ENCODE data around the gene HSF2. TPM values are rescaled to one million over a fixed set of nuclear protein-coding genes. Genes with fewer than 3 reads are reported as not detected.

HSF2 gene
- total RNA-seq, 1 donor from 2014 or later, result 27.8 TPM

- Mint-ChIP-seq H3K9me3 (no peaks in the 10 kb centered on the region), H3K27ac (no peak overlapping the region), H3K27me3 (ENCODE audit: low read depth) (peaks cover 27% of the 10 kb centered on the region), H3K36me3 (no peaks in the 10 kb centered on the region), H3K4me1 (no peaks in the 10 kb centered on the region), H3K4me3 (no peak overlapping the region)
- DNase-seq (ENCODE audit: low spot score in 2 of 2, unreplicated experiment in 2 of 2), result no peak
- no peak for TF ChIP-seq CTCF (IDR thresholded peaks at IDR 0.05; ENCODE audit: unreplicated experiment)
Observed at GRCh38 chr6:122374307-122374706, 25.1 kb upstream of the HSF2 start.

GRCh38 chr6:122376246-122376645 is 23.2 kb upstream of the HSF2 start:
- no peak for TF ChIP-seq CTCF (IDR thresholded peaks at IDR 0.05; ENCODE audit: unreplicated experiment)
- no peaks in the 10 kb centered on the region for H3K36me3 Mint-ChIP-seq
- H3K4me1 Mint-ChIP-seq, result no peaks in the 10 kb centered on the region
- H3K27ac Mint-ChIP-seq, result no peak overlapping the region
- no peaks in the 10 kb centered on the region for H3K9me3 Mint-ChIP-seq
- no peak for DNase-seq (ENCODE audit: low spot score in 2 of 2, unreplicated experiment in 2 of 2)
- no peak overlapping the region for H3K4me3 Mint-ChIP-seq
- peaks cover 39% of the 10 kb centered on the region for H3K27me3 Mint-ChIP-seq (ENCODE audit: low read depth)

- Mint-ChIP-seq H3K4me3 (no peak overlapping the region), H3K27me3 (ENCODE audit: low read depth) (peaks cover 50% of the 10 kb centered on the region), H3K4me1 (no peaks in the 10 kb centered on the region), H3K27ac (no peak overlapping the region), H3K9me3 (no peaks in the 10 kb centered on the region), H3K36me3 (no peaks in the 10 kb centered on the region)
- DNase-seq (ENCODE audit: low spot score in 2 of 2, unreplicated experiment in 2 of 2), result peak in 1 of 2 experiments; percentile 45
- TF ChIP-seq CTCF (IDR thresholded peaks at IDR 0.05; ENCODE audit: unreplicated experiment), result peak; percentile 45
Observed at GRCh38 chr6:122381494-122382265, 17.8 kb upstream of the HSF2 start.

GRCh38 chr6:122385857-122386612 is 13.4 kb upstream of the HSF2 start:
- Mint-ChIP-seq H3K4me3 (no peak overlapping the region), H3K27ac (no peak overlapping the region), H3K36me3 (no peaks in the 10 kb centered on the region), H3K27me3 (ENCODE audit: low read depth) (peaks cover 44% of the 10 kb centered on the region), H3K9me3 (no peaks in the 10 kb centered on the region), H3K4me1 (no peaks in the 10 kb centered on the region)
- DNase-seq (ENCODE audit: low spot score in 2 of 2, unreplicated experiment in 2 of 2), result no peak
- no peak for TF ChIP-seq CTCF (IDR thresholded peaks at IDR 0.05; ENCODE audit: unreplicated experiment)

- no peaks in the 10 kb centered on the region for H3K36me3 Mint-ChIP-seq
- no peak for TF ChIP-seq CTCF (IDR thresholded peaks at IDR 0.05; ENCODE audit: unreplicated experiment)
- peaks cover 4% of the 10 kb centered on the region for H3K4me1 Mint-ChIP-seq
- H3K9me3 Mint-ChIP-seq, result no peaks in the 10 kb centered on the region
- no peak overlapping the region for H3K4me3 Mint-ChIP-seq
- DNase-seq (ENCODE audit: low spot score in 2 of 2, unreplicated experiment in 2 of 2), result no peak
- peaks cover 35% of the 10 kb centered on the region for H3K27me3 Mint-ChIP-seq (ENCODE audit: low read depth)
- no peak overlapping the region for H3K27ac Mint-ChIP-seq
Observed at GRCh38 chr6:122388945-122389344, 10.5 kb upstream of the HSF2 start.

Data from mesothelial cell of epicardium (in vitro differentiated cells).